Stimulated activated CD8-positive, alpha-beta memory T cell treated with anti-CD3 and anti-CD28 coated beads, Interleukin-4, amount 100 ng/mL, for 48 hours (primary cell): ENCODE results near the gene BABAM1.
"Not testable (repeated sequence)": the region's sequence is repeated elsewhere in the genome, so short reads cannot be mapped to it uniquely, and the experiment has no call there.

Experiments
- DNase-seq: peaks from one replicate; pipeline ENCODE4 v3.0.0-alpha.2; 2020

The BABAM1 gene

DNA sequence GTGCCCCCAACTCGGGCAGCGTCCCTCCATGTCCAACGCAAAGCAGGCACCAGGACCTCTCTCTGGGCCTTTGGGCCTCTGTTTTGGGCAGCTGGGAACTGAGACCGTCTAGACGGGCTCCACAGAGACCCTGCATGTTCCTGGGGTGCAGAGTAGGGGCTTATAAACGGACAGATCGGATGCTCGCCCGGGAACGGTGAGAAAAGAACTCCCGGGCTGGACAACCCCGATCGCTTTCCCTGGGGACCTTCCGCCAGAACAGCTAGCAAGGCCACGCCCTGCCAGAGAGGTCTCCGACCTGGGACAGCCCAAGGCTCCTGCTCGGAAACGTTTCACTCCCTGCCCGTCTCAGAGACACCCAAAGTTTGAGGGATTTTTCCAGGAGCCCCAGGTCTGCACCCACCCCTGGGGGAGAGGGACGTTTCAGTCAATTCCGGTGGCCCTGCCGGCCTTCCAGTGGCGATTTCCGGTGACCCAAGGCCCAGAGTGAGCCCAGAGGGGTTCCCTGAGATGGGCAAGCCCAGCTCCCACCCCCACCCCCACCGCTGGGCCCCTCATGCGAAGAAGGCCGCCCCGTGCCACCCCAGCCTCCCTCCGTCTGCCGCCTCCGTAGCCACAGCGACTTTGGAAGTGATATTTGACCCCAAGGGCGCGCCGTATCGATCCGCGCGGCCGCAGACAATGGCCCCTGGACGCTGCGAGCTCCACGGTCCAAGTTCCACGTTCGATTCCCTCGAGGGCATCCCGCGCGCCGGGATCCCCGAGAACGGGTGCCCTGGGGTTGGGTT, 23.2 kb upstream of the BABAM1 start:
- no peak for DNase-seq

DNA sequence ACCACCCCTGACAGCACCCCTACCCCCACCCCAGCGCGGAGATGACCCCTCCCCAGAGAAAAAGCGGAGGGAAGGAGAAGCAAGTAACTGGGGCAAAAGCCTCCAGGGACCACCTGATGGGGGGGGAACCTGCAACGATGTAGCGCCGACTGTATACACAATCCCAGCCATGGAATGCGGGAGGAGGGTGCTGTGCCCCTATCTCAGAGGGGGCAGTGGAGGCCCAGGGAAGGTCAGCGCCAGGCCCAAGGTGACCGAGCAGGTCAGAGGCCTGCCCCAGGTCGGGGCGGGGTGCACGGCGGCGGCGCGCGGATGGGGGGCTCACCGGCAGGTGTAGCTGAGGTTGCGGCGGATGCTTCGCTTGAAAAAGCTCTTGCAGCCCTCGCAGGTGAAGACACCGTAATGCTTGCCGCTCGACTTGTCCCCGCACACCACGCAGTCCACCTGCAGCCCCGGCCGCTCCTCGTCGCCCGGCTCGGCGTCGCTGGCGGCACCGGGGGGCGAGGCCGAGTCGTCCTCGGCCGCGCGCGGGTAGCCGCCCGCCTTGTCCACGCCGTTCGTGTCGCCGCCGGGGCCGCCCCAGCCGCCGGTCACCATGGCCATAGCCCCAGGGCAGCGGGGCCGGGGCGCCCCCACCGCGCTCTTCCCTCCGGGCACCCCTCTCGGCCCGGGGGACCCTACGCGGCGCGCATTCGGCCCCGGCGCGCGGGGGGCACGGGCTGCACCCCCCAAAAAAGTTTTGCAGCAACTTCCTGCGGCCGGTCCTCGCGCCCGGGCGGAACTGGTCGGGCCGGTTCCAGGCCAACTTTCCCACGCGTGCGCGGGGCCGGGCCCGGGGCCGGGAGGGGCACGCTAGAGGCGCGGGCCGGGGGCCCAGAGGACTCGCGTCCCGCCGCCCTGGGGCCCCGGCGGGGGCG, 22.4 kb upstream of the BABAM1 start:
- DNase-seq, result no peak

DNA sequence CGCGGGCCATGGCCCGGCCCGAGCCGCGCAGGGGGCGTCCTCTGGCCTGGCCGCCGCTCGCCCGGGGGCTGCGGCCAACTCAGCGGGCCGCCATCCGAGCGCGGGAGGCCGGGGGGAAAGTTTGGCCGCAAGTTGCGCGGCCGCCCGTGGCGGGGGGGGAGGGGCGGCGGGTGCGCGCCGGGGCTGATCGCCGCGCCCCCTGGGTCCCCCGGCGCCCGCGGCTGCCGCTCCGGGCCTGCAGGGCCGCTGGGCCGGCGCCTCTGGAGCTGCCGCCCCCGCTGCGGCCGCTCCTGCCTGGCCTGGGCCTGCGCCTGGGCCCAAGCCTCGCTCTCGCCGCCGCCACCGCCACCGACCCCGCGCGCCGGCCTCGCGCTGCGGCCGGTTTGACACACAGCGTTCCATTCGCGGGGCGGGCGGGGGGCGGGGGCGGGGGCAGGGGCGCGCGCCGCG, 21.7 kb upstream of the BABAM1 start, which contains the start of gene NR2F6:
Gene NR2F6 (minus strand): TSS at position 385 of the 450 bp plus-strand sequence. CDS start 699 bp downstream, outside the sequence.
- DNase-seq, result no peak

DNA sequence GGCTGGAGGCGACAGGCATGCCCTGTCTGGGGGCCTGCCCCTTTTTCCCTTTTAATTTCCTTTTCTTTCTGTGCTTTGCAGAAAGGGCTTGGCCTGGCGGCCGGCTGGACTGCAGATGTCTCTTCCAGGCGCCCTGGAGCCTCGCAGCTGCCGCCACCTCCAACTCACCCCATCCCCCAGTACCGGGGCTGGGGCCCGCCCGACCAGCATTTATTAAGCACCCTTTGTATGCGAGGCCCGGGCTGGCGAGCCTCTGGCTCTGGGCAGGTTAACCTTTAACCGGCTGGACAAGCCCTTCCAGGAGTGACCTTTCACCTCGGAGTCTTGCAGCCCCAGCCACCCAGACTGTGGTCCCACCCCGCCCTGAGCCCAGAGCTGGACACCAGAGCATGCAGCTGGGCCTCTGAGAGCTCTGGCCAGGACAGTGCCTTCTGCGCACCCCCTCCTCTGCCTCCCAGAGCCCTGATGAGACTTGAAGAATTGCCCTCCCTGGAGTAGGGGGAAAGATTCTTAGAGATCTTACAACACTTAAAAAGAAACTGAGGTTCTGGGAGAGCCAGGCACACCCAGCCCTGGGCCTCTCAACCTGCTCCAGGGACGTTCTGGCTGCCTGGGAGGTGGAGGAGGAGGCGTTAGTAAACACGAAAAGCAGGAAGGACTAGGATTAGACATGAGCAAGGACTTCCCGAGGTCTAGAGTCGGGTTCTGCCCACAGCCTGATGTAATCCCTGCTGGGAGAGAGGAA, 20.4 kb upstream of the BABAM1 start:
- DNase-seq, result no peak

DNA sequence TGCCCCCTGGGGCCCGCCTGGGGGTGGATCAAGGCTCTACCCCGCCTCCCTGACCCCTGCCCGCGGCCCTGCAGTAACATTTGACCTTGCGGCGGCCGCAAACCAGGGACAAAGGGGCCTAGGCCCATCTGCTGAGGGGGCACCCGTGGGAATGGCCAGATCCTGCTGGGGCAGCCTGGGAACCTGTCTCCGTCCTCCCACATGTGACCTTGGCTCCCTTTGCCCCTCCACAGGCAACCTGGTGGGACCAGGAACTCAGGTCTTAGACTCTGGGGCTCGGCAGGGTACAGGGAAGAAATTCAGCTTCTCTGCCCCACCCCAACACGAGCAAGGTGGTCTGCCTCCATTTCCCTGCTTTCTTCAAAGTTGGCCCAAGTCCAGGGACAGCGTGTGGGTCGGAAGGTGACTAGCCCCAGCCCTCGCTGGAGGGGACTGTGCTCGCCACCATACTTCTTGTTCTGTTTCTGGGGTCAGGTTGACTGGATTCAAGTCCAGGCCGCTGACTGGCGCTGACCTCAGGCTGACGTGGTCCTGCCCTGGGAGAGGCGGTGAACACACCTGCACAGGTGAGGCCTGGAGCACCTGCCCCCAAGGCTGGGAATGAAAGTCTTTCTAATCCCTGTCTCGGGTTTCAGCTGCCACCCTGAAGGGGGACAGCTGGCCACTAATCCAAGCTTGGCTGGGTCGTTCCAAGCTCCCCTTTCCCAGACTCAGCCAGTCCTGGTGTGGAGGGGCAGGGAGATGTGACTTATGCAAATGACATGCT, 19.0 kb upstream of the BABAM1 start:
- DNase-seq, result no peak

DNA sequence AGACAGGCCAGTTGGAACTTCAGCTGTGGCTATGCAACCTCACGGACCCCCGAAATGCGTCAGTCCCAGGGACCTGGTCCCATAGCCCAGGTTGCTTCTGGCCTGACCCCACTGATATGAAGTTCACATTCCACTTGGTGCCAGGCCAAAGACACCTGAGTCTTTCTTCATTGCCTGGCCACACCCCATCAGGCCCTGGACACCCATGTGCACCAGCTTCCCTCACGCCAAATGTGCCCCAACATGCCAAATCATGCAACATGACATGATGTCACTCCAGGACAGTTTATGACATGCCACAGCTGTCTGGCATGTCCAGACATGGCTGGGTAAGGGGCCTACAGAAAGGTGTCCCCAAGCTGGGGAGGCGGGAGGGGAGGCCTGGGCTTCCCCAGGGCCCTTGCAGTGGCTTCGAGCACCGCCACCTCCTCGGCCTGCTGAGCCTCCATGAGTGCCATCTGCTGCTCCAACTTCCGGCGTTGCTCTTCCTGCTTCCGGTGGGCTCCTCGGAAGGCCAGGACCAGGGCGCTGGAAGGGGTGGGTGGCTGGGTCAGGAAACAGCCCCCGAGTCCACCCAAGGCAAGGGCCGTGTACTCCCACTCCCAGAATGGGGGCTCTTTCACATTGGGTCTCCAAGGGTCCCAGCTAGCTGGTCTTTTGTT, 17.2 kb upstream of the BABAM1 start:
- no peak for DNase-seq

DNA sequence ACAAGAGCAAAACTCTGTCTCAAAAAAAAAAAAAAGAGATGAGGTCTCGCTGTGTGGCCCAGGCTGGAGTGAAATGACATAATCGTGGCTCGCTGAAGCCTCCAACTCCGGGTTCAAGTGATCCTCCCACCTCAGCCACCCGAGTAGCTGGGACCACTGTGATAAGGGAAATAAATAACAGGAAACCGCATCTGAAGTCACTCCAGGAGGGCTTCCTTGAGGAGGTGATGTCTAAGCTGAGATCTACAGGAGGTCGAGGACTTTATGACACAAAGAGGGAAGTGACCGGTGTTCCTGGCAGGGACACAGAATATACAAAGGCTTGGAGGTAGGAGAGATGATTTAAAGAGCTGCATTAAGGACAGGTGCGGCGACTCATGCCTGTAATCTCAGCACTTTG, 12.6 kb upstream of the BABAM1 start:
- DNase-seq, result no peak

DNA sequence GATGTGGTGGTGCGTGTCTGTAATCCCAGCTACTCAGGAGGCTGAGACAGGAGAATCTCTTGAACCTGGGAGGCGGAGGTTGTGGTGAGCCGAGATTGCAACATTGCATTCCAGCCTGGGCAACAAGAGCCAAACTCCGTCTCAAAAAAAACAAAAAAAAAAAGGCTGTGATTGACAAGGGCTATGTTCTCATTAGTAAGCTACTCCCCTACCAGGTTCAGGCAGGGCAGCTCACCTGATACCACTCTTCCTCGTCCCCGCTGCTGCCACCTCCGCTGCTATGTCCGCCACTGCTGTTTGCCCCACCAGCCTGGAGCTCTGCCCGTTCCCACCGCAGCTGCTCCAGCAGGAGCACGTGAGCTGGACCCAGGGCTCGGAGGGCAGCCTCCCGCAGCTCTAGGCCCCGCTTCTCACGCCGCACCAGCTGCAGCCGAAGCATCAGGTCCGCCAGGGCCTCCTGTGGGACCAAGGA, 12.1 kb upstream of the BABAM1 start:
- no peak for DNase-seq

DNA sequence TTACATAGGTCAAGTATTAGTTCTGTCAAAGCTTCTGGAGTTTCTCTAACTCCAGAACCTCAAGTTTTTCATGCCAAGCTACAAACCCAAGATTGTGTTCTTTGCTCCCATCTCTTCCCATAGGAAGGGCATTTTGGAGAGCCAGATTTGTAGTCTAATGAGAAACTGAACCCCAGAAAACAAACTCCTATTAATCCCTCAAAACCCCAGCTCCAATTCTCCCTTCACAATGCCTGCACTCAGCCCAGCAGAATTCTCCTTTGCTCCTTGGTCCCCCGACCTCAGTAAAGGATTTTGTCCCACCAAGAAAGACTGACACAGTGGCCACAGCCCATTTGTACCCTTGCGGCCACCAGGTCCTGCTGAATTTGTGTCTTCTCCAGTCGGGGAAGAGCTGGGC, 11.1 kb upstream of the BABAM1 start:
- DNase-seq, result no peak

DNA sequence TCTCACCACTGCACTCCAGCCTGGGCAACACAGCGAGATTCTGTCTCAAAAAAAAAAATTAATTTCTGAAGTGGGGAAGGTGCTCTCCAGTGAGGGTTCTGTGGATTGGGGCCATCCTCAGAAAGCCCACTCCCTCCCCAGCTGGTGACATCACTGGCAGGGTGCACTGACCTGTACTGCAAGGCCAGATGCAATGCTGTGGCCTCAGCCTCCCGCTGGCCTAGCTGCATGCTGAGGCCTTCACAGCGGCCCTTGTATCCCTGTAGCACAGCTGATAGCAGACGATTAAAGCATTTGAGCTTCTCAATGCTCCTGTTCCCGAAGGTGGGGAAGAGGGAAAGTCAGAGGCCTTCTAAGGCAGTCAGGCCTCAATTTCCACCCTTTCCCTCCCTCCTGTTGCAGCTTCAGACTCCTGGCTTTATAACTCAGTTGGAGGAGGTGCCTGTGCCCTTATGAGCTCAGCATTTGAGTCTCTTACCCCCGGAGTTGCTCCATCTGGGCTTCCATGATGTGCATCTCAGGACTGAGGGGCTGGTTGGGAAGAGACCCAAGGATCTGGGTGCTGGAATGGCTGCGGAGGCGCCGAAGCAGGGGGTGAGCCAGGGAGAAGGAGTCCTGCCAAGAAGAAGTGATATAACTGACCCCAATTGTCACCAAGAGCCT, 8.0 kb upstream of the BABAM1 start:
- DNase-seq, result no peak

DNA sequence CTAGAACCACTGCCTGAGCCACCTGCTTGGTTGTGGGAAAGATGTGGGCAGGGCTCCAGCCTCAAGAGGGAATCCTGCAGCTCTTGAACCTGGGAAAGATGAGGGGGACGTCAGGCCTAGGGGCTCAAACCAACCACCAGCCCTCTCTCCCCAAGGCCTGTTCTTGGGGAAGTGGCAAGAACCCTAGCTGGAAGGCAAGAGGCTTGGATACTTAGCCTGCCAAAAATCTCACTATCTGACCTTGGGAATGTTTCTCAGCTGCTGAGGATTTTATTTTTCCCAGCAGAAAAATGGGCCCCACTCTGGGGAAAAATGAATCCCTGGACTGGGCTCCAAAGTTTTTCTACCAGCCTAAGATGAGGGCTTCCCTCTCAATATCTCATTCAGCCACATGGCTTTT, 7.3 kb upstream of the BABAM1 start:
- DNase-seq, result no peak

DNA sequence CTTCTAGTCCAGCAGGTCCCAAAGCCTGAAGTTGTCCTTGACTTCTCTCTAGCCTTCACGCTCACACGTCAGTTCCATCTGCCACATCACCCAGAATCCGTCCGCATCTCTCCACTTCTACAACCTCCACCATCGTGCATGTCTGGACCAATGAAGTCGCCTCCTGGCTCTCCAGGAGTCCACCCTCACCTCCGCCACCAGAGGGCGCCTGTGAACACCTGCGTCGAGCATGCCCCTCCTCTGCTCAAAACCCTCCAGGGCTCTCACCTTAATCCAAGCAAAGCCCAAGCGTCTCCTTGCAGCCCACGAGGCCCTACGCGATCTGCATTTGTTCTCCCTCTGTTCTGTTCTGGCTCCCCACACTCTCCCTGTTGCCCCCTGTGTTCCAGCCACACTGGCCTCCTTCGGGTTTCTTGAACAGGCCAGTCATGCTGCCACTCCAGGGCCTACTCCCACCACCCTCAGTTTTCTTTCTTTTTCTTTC, 6.4 kb upstream of the BABAM1 start:
- DNase-seq, result peak; percentile 94

DNA sequence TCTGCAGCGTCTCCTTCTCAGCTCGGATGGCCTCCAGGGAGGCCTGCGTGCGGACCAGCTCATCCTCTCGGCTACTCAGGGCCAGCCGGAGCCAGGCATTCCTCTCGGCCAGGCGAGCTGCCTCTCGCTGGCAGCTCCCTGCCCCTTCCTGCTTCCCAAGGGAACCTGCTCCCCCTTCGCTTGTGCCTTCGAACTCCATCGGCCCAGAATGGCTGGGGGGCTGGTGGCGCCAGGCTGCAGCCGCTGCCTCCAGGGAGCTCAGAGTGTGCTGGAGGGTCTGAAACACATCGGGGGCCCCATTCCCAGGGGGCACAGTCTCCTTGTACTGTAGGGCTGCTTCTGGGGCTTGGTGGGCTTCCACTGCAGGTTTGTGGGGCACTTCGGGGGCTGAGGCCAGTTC, 4.7 kb upstream of the BABAM1 start:
- DNase-seq, result no peak

DNA sequence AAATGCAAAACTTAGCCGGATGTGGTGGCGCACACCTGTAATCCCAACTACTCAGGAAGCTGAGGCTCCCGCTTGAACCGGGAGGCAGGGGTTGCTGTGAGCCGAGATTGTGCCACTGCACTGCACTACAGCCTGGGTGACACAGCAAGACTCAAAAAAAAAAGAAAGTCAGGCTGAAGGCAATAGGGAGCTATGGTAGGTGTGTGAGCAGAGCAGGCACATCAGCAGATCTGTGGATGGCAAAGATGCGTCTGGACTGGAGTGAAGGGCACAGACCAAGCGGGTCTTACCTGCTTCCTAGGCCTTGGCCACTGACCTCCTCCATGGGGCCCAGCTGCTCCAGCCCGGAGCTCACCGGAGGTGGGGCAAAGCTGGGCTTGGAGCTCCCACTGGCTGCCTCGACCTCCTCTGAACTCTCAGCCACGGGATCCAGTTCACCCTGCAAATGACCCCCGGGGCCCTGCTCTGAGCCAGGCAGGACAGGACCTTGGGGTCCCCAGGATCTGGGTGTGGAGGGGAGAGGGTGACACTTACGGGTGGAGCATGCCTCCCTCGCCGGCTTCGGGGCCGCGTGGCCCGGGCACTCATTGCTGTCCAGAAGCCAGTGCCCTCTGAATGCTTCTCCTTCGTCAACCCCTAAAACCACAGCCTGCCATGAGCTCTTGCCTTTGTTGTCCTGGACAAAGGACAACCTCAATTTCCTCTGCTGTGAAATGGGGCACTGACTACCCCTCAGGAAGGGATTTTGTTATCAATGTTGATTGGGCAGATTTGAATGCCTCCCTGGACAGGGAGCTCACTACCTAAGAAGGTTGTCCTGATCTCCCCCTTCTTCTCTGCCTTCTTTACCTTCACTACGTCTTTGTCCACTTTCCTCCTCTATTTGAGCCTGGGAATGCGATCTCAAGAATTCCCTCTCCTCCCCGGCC, 3.3 kb upstream of the BABAM1 start:
- DNase-seq, result no peak

DNA sequence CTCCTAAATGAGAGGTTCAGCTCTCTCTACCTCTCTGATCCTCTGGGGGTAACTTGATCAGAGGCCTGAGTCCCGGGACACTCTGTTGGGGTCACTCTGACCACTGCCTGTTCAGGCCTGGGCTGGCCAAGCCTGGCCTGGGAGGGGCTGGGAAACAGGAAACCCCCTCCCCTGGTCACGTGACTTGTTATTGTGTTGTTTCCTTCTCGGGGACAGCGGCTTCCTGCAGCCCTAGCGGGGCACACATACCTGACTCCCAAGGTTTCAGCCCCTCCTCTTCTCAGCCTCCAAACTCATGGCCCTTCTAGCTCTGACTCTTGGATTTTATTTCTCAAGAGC, 2.6 kb upstream of the BABAM1 start, which contains the start of gene USHBP1:
Gene USHBP1 (minus strand): TSS at position 105 of the 339 bp plus-strand sequence. CDS start 446 bp downstream, outside the sequence.
- DNase-seq, result no peak

DNA sequence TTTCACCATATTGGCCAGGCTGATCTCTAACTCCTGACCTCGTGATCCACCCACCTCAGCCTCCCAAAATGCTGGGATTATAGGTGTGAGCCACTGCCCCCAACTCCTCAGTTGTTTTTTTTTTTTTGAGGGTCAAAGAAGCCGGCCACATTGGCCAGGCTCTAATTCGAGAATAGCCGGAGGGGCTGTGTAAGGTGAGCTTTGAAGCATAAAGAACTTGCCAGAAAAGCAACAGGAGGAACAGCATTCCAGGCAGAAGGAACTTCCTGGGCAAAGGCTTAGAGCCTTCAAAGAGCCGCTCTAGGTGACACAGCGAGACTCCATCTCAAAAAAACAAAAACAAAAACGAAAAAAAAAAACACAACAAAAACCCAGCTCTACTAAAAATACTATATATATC, 1.2 kb upstream of the BABAM1 start:
- DNase-seq, result no peak

DNA sequence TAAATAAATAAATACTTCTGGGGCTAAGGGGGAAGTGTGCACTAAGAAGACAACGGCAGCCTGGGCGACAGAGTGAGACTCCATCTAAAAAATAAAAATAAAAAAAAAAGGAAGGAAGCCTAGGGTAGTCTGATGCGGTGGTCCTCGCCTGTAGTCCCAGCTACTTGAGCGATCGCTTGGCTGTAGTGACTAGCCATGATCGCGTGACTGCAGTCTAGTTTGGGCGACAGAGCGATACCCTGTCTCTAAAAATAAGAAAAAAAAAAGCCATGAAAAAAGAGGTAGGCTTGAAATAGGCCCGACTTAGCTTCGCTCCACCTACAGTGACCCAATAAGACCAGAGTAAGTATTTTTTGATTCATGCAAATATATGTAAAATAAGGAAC, 661 bp upstream of the BABAM1 start:
- DNase-seq, result peak; percentile 38

DNA sequence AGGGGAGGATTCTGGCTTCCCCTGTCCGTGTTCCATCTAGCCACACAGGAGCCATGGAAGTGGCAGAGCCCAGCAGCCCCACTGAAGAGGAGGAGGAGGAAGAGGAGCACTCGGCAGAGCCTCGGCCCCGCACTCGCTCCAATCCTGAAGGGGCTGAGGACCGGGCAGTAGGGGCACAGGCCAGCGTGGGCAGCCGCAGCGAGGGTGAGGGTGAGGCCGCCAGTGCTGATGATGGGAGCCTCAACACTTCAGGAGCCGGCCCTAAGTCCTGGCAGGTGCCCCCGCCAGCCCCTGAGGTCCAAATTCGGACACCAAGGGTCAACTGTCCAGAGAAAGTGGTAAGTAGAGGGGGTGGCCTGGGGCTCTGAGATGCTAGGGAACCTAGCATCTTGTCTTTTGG, 1.5 kb downstream of the BABAM1 start:
- DNase-seq, result no peak

DNA sequence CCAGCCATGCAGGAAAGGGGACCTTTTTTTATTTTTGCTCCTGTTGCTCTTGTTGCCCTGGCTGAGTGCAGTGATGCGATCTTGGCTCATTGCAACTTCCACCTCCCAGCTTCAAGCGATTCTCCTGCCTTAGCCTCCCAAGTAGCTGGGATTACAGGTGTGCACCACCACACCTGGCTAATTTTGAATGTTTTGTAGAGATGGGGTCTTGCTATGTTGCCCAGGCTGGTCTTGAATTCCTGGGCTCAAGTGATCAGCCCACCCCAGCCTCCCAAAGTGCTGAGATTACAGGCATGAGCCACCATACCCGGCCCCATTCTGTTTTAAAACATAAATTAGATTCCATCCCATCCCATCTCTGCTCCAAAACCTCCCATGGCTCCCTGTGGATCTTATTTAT, 7.6 kb downstream of the BABAM1 start:
- not testable (repeated sequence) for DNase-seq
